ENCODE measurements around the gene DOK7.

The DOK7 gene

DNA sequence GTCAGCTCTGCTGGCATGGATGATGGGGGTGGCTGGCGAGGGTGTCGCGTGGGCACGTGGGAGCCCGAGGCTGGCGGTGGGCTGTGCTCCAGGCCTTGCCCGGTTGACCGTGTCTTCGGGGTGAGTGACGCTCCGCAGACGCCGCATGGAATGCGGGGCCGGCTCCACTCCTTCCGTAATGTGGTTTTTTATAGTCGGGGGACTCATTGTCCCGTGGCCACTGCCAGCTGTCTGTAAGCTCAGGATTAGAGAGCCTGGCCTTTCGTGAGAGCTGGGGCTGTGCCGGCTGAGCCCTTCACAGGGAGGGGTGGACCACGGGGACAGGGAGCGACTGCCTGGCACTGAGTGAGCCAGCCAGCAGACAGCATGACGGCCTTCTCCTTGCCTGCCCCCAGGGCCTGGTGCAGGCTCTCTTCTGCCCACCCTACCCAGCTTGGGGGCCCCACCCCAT is 20.4 kb downstream of the DOK7 start:
- peak; percentile 11 for ATAC-seq
- TF ChIP-seq, protein P1, sequence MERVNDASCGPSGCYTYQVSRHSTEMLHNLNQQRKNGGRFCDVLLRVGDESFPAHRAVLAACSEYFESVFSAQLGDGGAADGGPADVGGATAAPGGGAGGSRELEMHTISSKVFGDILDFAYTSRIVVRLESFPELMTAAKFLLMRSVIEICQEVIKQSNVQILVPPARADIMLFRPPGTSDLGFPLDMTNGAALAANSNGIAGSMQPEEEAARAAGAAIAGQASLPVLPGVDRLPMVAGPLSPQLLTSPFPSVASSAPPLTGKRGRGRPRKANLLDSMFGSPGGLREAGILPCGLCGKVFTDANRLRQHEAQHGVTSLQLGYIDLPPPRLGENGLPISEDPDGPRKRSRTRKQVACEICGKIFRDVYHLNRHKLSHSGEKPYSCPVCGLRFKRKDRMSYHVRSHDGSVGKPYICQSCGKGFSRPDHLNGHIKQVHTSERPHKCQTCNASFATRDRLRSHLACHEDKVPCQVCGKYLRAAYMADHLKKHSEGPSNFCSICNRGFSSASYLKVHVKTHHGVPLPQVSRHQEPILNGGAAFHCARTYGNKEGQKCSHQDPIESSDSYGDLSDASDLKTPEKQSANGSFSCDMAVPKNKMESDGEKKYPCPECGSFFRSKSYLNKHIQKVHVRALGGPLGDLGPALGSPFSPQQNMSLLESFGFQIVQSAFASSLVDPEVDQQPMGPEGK (CRISPR knock-in tag; IDR thresholded peaks at IDR 0.05; ENCODE audit: borderline replicate concordance) = no peak
- TF ChIP-seq ZFP3 (CRISPR knock-in tag; IDR thresholded peaks at IDR 0.05) (no peak), CSDC2 (CRISPR knock-in tag; IDR thresholded peaks at IDR 0.05) (no peak), GLIS3 (CRISPR knock-in tag; IDR thresholded peaks at IDR 0.05) (no peak), PPARA (CRISPR knock-in tag; IDR thresholded peaks at IDR 0.05; ENCODE audit: borderline replicate concordance) (no peak)

DNA sequence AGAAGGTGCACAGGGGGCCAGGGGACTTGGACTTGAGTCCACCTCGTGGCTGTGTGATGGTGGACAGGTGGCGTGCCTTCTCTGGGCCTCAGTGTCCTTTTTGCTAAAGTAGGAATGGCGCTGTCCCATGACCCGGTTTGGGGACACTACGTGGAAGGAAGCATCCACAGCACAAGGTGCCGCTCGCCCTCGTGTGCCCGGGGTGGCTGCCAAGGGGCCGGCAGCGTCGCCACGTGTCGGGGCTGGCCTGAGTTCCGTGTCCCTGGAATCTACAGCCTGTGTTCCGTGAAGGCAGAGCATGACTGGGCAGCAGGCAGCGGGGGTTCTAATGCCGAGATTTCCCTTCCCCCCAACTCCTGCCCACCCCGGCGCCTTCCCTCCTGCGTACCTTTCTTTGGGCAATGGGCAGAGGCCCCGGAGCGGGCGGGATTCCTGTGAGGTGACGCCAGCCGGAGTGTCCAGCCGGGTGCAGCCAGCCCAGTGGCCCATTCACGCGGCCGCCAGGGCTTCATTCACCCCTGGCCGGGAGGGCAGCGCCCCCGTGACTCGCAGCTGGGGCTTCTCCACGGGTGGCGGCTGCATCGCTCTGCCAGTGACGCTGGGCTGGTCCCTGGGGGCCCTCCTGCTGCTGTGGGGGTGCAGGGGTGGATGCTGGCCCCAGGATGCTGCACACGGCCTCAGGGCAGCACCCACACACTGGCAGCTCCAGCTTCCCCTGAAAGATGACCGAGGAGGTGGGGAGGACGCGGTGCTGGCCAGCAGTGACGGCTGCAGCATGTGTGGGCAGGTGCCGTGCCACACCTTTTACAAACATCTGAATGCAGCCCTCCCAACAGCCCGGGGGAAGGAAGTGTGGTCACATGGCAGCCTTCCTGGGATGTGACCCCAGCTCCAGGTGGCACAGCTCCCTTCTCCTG is 21.2 kb downstream of the DOK7 start:
- no peak for TF ChIP-seq TCF4 (CRISPR knock-in tag; IDR thresholded peaks at IDR 0.05; ENCODE audit: borderline replicate concordance)
- TF ChIP-seq CSDC2 (CRISPR knock-in tag; IDR thresholded peaks at IDR 0.05) = no peak
- no peak for TF ChIP-seq ZFP3 (CRISPR knock-in tag; IDR thresholded peaks at IDR 0.05)
- TF ChIP-seq ARNTL (CRISPR knock-in tag; IDR thresholded peaks at IDR 0.05; ENCODE audit: borderline replicate concordance, low read depth) = no peak
- TF ChIP-seq, protein P1 (CRISPR knock-in tag; IDR thresholded peaks at IDR 0.05; ENCODE audit: borderline replicate concordance) = no peak
- TF ChIP-seq RARB (CRISPR knock-in tag; IDR thresholded peaks at IDR 0.05) = no peak
- no peak for TF ChIP-seq OSR1 (CRISPR knock-in tag; IDR thresholded peaks at IDR 0.05)
- TF ChIP-seq ZFP30 (CRISPR knock-in tag; IDR thresholded peaks at IDR 0.05) = no peak
- TF ChIP-seq GLIS3 (CRISPR knock-in tag; IDR thresholded peaks at IDR 0.05) = no peak
- no peak for TF ChIP-seq ESRRG (CRISPR knock-in tag; IDR thresholded peaks at IDR 0.05)
- no peak for TF ChIP-seq PPARA (CRISPR knock-in tag; IDR thresholded peaks at IDR 0.05; ENCODE audit: borderline replicate concordance)
- TF ChIP-seq BACH2 (CRISPR knock-in tag; IDR thresholded peaks at IDR 0.05; ENCODE audit: borderline replicate concordance) = no peak
- TF ChIP-seq, protein P2, sequence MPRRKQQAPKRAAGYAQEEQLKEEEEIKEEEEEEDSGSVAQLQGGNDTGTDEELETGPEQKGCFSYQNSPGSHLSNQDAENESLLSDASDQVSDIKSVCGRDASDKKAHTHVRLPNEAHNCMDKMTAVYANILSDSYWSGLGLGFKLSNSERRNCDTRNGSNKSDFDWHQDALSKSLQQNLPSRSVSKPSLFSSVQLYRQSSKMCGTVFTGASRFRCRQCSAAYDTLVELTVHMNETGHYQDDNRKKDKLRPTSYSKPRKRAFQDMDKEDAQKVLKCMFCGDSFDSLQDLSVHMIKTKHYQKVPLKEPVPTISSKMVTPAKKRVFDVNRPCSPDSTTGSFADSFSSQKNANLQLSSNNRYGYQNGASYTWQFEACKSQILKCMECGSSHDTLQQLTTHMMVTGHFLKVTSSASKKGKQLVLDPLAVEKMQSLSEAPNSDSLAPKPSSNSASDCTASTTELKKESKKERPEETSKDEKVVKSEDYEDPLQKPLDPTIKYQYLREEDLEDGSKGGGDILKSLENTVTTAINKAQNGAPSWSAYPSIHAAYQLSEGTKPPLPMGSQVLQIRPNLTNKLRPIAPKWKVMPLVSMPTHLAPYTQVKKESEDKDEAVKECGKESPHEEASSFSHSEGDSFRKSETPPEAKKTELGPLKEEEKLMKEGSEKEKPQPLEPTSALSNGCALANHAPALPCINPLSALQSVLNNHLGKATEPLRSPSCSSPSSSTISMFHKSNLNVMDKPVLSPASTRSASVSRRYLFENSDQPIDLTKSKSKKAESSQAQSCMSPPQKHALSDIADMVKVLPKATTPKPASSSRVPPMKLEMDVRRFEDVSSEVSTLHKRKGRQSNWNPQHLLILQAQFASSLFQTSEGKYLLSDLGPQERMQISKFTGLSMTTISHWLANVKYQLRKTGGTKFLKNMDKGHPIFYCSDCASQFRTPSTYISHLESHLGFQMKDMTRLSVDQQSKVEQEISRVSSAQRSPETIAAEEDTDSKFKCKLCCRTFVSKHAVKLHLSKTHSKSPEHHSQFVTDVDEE (CRISPR knock-in tag; IDR thresholded peaks at IDR 0.05) = no peak
- TF ChIP-seq ZNF565 (CRISPR knock-in tag; conservative IDR thresholded peaks at IDR 0.05; ENCODE audit: low read depth) = no peak
- TF ChIP-seq TOX (CRISPR knock-in tag; IDR thresholded peaks at IDR 0.05; ENCODE audit: borderline replicate concordance) = no peak
- TF ChIP-seq, protein P3, sequence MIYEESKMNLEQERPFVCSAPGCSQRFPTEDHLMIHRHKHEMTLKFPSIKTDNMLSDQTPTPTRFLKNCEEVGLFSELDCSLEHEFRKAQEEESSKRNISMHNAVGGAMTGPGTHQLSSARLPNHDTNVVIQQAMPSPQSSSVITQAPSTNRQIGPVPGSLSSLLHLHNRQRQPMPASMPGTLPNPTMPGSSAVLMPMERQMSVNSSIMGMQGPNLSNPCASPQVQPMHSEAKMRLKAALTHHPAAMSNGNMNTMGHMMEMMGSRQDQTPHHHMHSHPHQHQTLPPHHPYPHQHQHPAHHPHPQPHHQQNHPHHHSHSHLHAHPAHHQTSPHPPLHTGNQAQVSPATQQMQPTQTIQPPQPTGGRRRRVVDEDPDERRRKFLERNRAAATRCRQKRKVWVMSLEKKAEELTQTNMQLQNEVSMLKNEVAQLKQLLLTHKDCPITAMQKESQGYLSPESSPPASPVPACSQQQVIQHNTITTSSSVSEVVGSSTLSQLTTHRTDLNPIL (CRISPR knock-in tag; IDR thresholded peaks at IDR 0.05; ENCODE audit: low read depth) = no peak
- TF ChIP-seq ZNF70 (CRISPR knock-in tag; IDR thresholded peaks at IDR 0.05) = no peak
- TF ChIP-seq SNAI2 (CRISPR knock-in tag; IDR thresholded peaks at IDR 0.05) = no peak
- peak; percentile 46 for ATAC-seq

DNA sequence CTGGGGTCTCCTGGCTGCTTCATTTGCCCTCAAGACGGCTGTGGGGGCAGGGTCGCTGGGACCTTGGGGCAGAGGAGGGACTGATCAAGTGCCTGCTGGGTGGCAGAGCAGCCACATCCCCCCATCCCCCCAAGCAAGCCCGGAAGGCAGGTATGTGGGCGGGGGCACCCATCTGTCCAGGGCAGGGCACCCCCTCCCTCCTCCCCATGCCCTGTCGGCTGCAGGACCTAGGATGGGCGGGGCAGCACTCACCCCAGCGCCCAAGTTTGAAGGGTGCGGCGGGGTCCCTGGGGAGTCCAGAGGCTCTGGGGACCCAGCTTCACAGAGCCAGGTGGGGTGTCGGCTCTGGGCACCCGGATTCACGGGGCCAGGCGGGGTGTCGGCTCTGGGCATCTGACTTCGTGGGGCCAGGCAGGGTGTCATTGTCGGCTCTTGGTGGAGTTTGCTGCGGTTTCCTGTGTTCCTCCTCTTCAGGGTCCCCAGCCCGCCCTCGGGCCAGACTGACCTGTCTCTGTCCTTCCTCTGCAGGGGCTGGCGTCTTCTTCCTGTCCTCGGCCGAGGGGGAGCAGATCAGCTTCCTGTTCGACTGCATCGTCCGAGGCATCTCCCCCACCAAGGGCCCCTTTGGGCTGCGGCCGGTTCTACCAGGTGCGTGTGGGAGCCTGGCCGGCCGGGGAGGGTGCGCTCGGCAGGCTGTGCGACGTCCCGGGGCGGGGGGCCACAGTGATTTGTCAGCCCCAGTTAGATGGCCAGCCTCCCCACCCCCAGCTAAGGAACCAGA is 22.1 kb downstream of the DOK7 start:
- TF ChIP-seq RARB (CRISPR knock-in tag; IDR thresholded peaks at IDR 0.05) (no peak), ZFP3 (CRISPR knock-in tag; IDR thresholded peaks at IDR 0.05) (no peak), ZNF70 (CRISPR knock-in tag; IDR thresholded peaks at IDR 0.05) (no peak), CSDC2 (CRISPR knock-in tag; IDR thresholded peaks at IDR 0.05) (no peak), PPARA (CRISPR knock-in tag; IDR thresholded peaks at IDR 0.05; ENCODE audit: borderline replicate concordance) (no peak), ARNTL (CRISPR knock-in tag; IDR thresholded peaks at IDR 0.05; ENCODE audit: borderline replicate concordance, low read depth) (no peak), ZC3H10 (CRISPR knock-in tag; IDR thresholded peaks at IDR 0.05) (no peak)
- TF ChIP-seq, protein P2 (CRISPR knock-in tag; IDR thresholded peaks at IDR 0.05) = no peak
- no peak for ATAC-seq
